Gastroesophageal sphincter (tissue), 4 donors: ENCODE data around the gene S100A4. TPM values are rescaled to one million over a fixed set of nuclear protein-coding genes. Genes with fewer than 3 reads are reported as not detected.
A peak's percentile ranks its signal among the peaks of the same experiment; 100 is the strongest.

Experiments used
- ATAC-seq: fragments of 150-250 bp; one replicate; pipeline ENCODE4 v1.9.1; 2016; ENCODE audit warnings: mild to moderate bottlenecking, moderate library complexity
- H3K27ac ChIP-seq, 4 donors: fragments of 200-600 bp; sonication (generic) in 3 of 4; 1 replicate in 3 of 4; 2 replicates in 1 of 4; pipeline ENCODE4 v1.5.1; 2016 to 2019
- H3K27me3 ChIP-seq: fragments of 200-600 bp; sonication (generic); one replicate; pipeline ENCODE4 v1.5.1; 2019
- H3K36me3 ChIP-seq, 2 donors: fragments of 200-600 bp; sonication (generic); one replicate each; pipeline ENCODE4 v1.5.1; 2019; ENCODE audit warnings: control low read depth in 1 of 2
- H3K4me1 ChIP-seq, 3 donors: fragments of 200-600 bp; sonication (generic); 1 replicate in 2 of 3; 2 replicates in 1 of 3; pipeline ENCODE4 v1.5.1; 2016 to 2019; ENCODE audit warnings: control low read depth in 2 of 3
- H3K4me3 ChIP-seq, 2 donors: fragments of 200-600 bp; sonication (generic); one replicate each; pipeline ENCODE4 v1.5.1; 2019; ENCODE audit warnings: mild to moderate bottlenecking in 1 of 2, moderate library complexity in 1 of 2
- H3K9me3 ChIP-seq, 3 donors: fragments of 200-600 bp; sonication (generic); one replicate each; pipeline ENCODE4 v1.5.1; 2017 to 2019; ENCODE audit warnings: control low read depth in 2 of 3
- CTCF ChIP-seq, 4 experiments: fragments of 200-600 bp in 2 of 4; fragments of 450-650 bp in 2 of 4; sonication (generic) in 1 of 4; IDR thresholded peaks; one replicate each; pipeline ENCODE4 v1.5.1; 2017 to 2019; ENCODE audit warnings: antibody characterized with exemption in 4 of 4, mild to moderate bottlenecking in 2 of 4, moderate library complexity in 2 of 4
- EP300 ChIP-seq: sonication (generic); formaldehyde crosslinking; IDR thresholded peaks from one replicate; pipeline ENCODE4 v1.6.1; 2017; ENCODE audit warnings: antibody characterized with exemption, mild to moderate bottlenecking
- POLR2A ChIP-seq, 2 donors: fragments of 450-650 bp; IDR thresholded peaks; one replicate each; pipeline ENCODE4 v1.6.1; 2017; ENCODE audit warnings: antibody characterized with exemption in 2 of 2, mild to moderate bottlenecking in 2 of 2, moderate library complexity in 1 of 2
- POLR2AphosphoS5 ChIP-seq: sonication (generic); formaldehyde crosslinking; IDR thresholded peaks from one replicate; pipeline ENCODE4 v1.6.1; 2017; ENCODE audit warnings: antibody characterized with exemption
- WGBS, 2 donors: methylation state at CpG; one replicate each; pipeline ENCODE4 v1.1.5; 2018; ENCODE audit warnings: low coverage in 1 of 2; 5-methylcytosine and 5-hydroxymethylcytosine counted together
- total RNA-seq, 4 donors: library from RNA; depleted of rRNA; stranded (reverse); fragments of >200 nt; gene quantifications; one replicate each; pipeline ENCODE4 v1.1.0, GENCODE V29; 2016

The S100A4 gene
- total RNA-seq, 4 donors from 2014 or later = 135 to 345 (median 259) TPM

- TF ChIP-seq EP300 (no peak), POLR2AphosphoS5 (peak; percentile 21), POLR2A (IDR thresholded peaks at IDR 0.05) (no peak), CTCF (IDR thresholded peaks at IDR 0.05) (no peak)
- Histone ChIP-seq H3K36me3 (no peaks in the 10 kb centered on the region), H3K27me3 (no peaks in the 10 kb centered on the region), H3K4me1 (peaks cover 4 to 41% (median 24%) of the 10 kb centered on the region in 3 donors), H3K27ac (peak overlapping the region; percentile 63 to 80 (median 72)), H3K9me3 (no peaks in the 10 kb centered on the region), H3K4me3 (no peak overlapping the region)
- WGBS, 2 donors = 39 to 60% methylated on average over 1 to 2 of the region's 2 CpGs
- peak; percentile 39 for ATAC-seq
Observed at GRCh38 chr1:153553830-153554541, 8.4 kb upstream of the S100A4 start.

GRCh38 chr1:153553096-153553495, 7.5 kb upstream of the S100A4 start:
- H3K36me3 ChIP-seq = no peaks in the 10 kb centered on the region
- no peaks in the 10 kb centered on the region for H3K27me3 ChIP-seq
- no peak overlapping the region for H3K4me3 ChIP-seq
- peak overlapping the region in 3 of 4 donors; percentile 67 to 80 (median 77) for H3K27ac ChIP-seq
- no peaks in the 10 kb centered on the region for H3K9me3 ChIP-seq
- WGBS, 2 donors = 83% methylated on average over 3 of the region's 12 CpGs; no CpG with 5 or more reads in 1 of the 2 donors
- peaks cover 4 to 50% (median 33%) of the 10 kb centered on the region in 3 donors for H3K4me1 ChIP-seq
- ATAC-seq = no peak
- TF ChIP-seq EP300 (no peak), CTCF (IDR thresholded peaks at IDR 0.05) (no peak), POLR2A (IDR thresholded peaks at IDR 0.05) (no peak), POLR2AphosphoS5 (no peak)

GRCh38 chr1:153552335-153552734, 6.7 kb upstream of the S100A4 start:
- WGBS, 2 donors = 83% methylated on average over 3 to 6 of the region's 8 CpGs
- H3K4me3 ChIP-seq = no peak overlapping the region
- TF ChIP-seq POLR2A (IDR thresholded peaks at IDR 0.05) (no peak), CTCF (IDR thresholded peaks at IDR 0.05) (no peak), EP300 (no peak), POLR2AphosphoS5 (no peak)

GRCh38 chr1:153550827-153551500, 5.4 kb upstream of the S100A4 start:
- TF ChIP-seq EP300 (no peak), POLR2AphosphoS5 (no peak), CTCF (IDR thresholded peaks at IDR 0.05) (no peak), POLR2A (IDR thresholded peaks at IDR 0.05) (no peak)
- peak overlapping the region in 2 of 4 donors; percentile 71 to 79 for H3K27ac ChIP-seq
- 78% methylated on average over 7 of the region's 10 CpGs; no CpG with 5 or more reads in 1 of the 2 donors for WGBS, 2 donors

More at GRCh38 chr1:153552335-153552734, 6.7 kb upstream of the S100A4 start:
- Histone ChIP-seq H3K27ac (peak overlapping the region in 1 of 4 donors; percentile 77), H3K9me3 (no peaks in the 10 kb centered on the region), H3K27me3 (no peaks in the 10 kb centered on the region), H3K4me1 (peaks cover 4 to 57% (median 41%) of the 10 kb centered on the region in 3 donors), H3K36me3 (no peaks in the 10 kb centered on the region)
- ATAC-seq = no peak

More at GRCh38 chr1:153550827-153551500, 5.4 kb upstream of the S100A4 start:
- no peaks in the 10 kb centered on the region for H3K36me3 ChIP-seq
- no peaks in the 10 kb centered on the region for H3K9me3 ChIP-seq
- peaks cover 4 to 71% (median 55%) of the 10 kb centered on the region in 3 donors for H3K4me1 ChIP-seq
- ATAC-seq = no peak
- no peak overlapping the region for H3K4me3 ChIP-seq
- no peaks in the 10 kb centered on the region for H3K27me3 ChIP-seq
